HG02981 (cell line): ENCODE measurements around the gene CWC22.
"Not testable (repeated sequence)": the region's sequence is repeated elsewhere in the genome, so short reads cannot be mapped to it uniquely, and the experiment has no call there.

Source experiments
- ATAC-seq: cut with Tn5 transposase; IDR thresholded peaks from one replicate; pipeline ENCODE4 v1.9.1; 2021; ENCODE audit warnings: mild to moderate bottlenecking, moderate library complexity; ENCODE audit not compliant: unreplicated experiment

The CWC22 gene

DNA sequence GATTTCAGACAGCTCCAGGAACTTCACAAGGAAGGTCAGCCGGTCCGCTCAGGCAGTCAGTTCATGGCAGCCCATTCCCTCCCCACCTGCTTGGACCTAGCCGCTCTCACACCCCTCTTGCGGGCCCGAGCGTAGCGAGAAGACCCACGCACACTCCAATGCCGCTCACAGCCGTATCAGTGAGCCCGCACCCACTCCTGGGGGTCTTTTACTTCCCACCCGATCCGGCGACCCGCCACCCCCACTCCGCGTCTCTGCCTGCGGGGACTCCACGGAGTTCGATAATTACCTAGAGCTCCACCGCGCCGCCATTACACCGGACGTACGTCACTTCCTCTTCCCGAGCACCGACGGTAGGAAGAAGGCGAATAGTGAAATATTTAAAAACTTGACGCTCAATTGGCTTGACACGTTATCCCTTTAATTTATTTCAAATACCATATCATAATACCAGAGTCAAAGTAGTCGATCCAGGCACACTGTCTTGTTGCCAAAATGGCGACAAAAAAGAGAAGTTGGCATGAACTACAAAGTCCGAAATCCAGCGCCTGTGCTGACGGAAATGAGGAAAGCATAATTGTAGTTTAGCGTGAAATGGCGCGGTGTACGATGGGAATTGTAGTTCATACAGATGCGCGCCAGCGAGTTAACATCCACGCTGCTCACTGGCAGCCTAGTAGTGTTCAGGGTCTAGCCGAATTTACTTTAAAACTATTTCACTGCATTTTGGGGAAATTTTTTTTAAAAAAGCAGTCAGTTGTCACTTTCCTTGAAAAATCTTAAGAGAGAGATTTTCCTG, at the start of gene CWC22:
Gene CWC22, minus strand, starts transcription at position 517 of the 799 bp plus-strand sequence. CDS start 13,956 bp downstream, outside the sequence.
- ATAC-seq: peak; percentile 98

- no peak for ATAC-seq
Measured at GRCh38 chr2:180056367-180057118, 49.4 kb upstream of the CWC22 start.

GRCh38 chr2:180054576-180054975, 47.5 kb upstream of the CWC22 start:
- ATAC-seq: not testable (repeated sequence)

DNA sequence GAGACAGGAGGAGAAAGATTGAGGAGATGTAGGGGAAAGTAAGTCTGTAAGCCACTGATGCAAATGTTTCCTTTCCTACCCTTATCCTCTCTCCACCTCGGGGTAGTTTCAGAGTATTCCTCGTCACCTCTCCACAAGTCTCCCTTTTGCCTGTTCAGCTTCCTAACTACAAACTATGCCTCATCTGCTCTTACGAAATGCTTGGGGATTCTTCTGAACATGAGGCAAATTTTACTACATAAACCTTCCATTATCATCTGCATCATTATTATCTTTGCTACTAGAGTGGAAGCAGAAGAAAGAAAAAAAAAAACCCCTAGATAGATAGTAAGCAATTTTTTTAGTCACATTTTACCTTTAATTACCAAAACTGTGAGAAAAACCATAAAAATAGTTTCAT, 43.1 kb upstream of the CWC22 start:
- ATAC-seq: no peak

GRCh38 chr2:180048251-180048650, 41.2 kb upstream of the CWC22 start:
- ATAC-seq: no peak

DNA sequence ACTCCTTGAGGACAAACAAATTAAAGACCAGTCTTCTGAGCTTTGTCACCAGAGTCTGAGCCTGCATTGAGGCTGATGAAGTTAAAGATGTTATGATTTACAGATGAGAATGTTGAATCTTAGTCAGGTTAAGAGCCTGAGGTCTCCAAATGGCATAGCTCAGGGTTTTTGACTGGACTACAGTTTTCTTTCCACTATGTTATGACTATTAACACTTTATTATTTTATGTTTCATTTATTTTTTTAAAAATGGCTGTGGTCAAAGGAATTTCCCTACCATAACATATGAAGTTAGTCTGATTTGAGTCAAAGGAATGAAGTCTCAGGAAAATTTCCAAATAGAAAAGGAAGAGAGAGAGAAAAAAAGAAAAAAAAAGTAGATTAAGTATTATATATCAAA, 39.7 kb upstream of the CWC22 start:
- ATAC-seq: no peak

DNA sequence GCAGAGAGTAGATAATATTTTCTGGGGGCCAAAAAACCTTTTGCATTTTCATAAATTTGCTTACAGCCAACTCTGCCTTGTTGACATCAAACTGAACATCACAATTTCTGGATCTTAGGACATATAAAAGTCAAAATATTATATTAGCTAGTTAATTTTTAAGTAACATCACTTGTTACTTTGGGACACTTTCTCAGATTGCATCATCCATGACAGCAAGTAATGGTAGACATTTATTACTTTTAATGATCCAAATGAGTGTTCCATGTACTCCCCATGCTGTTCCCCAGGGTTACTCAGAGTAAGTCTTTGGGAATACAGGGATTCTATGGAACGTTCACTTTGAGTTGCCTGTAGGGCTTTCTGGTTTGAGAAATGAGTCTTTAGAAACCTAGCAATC, 39.1 kb upstream of the CWC22 start:
- ATAC-seq: no peak

DNA sequence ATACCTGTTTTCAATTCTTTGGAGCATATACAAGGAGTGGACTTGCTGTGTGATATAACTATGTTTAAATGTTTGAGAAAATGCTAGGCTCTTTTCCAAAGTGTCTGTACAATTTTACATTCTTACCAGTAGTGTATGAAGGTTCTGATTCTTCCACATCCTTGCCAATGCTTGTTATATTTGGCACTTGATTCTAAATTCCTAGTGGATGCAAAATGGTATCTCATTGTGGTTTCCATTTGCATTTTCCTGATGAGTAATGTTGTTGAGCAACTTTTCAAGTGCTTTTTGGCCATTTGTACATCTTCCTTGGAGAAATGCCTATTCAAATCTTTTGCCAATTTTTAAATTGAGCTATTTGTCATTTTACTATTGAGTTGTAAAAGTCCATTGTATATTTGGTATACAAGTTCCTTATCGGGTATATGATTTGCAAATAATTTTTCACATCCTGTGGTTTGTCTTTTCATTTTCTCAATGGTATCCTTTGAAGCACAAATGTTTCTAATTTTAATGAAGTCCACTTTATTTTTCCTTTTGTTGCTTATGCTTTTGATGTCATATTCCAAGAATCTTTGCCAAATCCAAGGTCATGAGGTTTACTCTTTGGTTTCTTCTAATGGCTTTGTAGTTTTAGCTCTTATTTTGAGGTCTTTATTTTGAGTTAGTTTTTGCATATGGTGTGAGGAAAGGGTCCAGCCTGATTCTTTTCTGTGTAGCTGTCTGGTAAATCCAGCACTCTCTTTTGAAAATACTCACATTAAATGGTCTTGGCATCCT, 33.2 kb upstream of the CWC22 start:
- ATAC-seq: no peak

DNA sequence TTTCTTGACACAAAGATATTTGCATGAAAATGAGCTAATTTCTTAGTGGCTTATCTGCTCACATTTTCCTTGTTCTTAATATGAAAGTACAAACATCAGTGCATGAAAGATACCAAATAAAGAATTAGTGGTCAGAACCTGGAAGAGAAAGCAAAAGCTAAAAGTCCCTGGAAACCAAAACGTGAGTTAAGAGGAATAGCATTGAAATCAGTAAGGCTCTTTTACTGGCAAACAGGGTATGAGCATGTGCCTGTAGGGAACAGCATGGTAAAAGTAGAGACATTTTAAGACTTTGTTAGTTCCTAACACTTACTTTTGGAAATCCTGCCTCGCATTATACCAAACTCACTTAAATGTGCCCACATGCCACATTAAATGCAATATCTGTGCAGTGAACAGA, 31.9 kb upstream of the CWC22 start:
- no peak for ATAC-seq

DNA sequence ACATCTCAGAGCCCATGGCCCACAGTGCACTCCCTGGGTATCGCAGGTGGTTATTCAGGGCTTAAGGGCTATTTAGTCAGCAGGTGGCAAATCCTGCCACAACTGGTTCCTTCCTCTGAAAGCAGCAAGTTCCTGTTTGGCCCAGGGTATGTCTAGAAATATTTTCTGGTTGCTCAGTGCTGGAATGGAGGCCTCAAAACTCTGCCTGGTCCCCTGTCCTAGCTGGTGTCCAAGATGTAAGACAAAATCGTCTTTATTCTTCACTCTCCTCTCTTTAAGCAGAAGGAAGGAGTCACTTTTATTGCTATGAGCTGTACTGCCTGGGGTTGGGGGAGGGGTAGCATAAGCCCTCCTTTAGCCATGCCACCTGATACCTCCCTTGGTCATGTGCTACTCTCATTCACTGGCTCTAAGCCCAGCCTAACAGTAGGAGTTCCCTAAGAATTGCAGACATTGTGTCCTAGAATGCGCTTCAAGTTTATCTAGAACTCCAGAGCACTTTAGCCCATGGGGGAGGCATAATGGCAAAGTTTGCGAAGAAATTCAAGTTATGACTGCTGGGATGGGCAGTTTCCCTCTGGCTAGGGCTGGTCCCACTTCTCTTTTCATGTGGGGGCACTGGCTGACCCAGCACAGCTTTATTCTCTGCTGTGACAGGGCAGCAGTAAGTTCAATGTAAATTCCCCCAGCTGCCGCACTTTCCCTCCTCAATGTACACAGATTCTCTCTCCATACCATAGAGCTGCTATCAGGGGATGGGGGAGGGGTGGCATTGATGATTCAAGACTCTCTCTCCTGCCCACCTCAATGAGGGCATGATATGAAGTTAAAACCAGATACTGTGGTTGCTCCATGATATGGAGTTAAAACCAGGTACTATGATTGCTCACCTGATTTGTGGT, 27.1 kb upstream of the CWC22 start:
- ATAC-seq: no peak

- no peak for ATAC-seq
Measured at GRCh38 chr2:180029575-180029974, 22.5 kb upstream of the CWC22 start.

GRCh38 chr2:180021850-180022249, 14.8 kb upstream of the CWC22 start:
- ATAC-seq: no peak

GRCh38 chr2:180017784-180018183, 10.7 kb upstream of the CWC22 start:
- ATAC-seq: no peak

DNA sequence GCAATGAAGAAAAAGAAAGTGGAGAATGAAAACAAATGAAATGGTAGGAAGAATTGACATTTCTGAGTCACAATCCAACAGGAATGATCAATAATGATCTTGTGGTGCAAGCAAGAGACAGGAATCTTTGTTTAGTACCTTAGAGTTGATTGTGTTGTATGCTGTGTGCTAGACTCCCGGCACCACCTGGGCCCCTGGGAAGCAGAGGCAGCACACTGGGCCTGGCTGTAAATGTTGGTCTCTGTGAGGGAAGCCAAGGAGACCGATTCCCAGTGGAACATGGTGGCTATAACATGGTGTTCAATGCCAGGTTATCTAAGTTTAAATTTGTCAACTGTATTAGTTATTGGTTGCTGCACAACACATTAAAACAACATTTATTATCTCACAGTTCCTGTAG, 9.8 kb upstream of the CWC22 start:
- ATAC-seq: no peak

DNA sequence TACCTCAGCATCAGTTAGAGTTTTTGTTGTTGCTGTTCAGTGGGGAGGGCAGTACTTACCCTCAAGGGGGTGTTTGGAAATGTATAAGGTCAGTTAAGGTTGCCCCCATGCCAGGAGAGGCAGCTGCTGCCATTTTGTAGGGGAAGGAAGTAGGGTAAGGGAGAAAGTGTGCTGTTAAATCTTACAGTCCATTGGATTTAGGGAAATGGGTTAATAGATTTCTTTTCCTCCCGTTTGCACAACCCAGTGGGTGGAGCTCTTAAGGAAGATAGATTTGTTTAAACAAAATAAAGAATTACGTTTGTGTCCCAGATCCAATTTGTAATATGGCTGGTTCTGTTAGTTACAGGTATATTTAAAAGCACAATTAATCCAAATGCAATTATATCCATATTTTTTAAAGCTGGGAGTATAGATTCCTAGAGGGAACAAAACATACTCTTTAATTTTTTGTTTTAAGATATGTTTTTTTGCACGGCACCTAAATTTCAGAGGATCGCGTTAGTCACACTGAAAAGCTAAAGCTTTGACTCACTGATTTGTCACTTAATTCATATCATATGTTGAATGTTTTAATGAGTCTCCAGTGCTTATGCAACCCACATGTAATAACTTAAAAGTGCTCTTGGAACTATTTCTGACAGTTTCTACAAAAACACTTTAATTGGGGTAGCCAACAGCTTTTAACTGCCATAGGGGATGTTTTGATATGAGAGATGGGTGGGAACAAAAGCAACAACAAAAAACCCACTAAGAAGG, 9.0 kb upstream of the CWC22 start:
- ATAC-seq: no peak

DNA sequence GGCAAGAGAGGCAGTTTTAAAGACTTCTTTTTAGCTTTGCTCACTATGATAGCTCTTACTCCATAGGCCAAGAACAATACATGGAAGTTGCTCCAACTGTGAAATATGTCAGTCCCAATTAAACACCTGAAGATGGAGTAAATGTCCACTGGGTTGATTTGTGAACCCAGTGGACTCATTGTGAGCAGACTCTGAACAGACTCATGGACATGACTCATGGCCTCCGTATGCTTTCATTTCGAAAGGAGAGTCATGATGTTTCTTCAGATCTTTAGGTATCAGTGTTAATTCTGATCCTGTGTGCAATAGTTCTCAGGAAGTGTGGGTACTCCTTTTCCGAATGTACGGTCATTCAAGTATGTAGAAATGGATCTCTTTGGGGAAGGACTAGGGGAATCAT, 5.4 kb upstream of the CWC22 start:
- ATAC-seq: no peak

GRCh38 chr2:180010701-180011100, 3.6 kb upstream of the CWC22 start:
- ATAC-seq: no peak

DNA sequence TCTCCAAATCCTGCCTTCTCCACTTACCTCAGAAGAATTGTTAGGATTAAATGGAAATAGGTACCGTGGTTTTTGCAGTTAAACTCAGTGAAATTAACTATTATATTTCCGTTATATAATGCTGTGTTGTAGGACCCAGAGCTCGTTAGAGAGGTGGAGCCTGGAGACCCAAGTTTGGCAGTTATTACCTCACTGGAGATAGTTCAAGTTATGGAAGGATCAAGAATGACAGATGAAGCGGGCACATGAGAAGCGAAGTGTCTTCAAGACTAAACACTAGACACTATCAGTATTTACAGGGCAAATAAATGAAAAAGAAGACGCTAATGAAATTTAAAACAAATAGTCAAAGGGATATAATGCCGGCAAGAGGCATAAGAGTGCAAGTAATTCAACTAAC, 866 bp downstream of the CWC22 start:
- no peak for ATAC-seq

DNA sequence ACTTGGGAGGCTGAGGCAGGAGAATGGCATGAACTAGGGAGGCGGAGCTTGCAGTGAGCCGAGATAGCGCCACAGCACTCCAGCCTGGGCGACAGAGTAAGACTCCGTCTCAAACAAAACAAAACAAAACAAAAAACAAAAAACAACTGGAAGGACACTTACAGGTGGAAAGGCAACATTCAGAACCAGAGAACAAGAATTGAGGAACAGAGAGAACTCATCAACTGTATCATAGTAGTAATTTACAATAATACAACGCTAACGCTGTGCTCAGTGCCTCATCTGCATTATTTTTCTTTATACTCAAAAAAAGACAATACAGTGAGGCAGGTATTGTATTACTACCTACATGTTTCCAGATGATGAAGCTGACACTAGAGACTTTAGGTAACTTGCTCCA, 1.6 kb downstream of the CWC22 start:
- ATAC-seq: not testable (repeated sequence)

GRCh38 chr2:180004731-180005130, 2.4 kb downstream of the CWC22 start:
- ATAC-seq: no peak
